WTC11 (cell line): ENCODE data around the gene ENGASE.

Experiments used
- CBFB ChIP-seq: sonication (generic); formaldehyde crosslinking; IDR thresholded peaks from 2 replicates; pipeline ENCODE4 v1.8.1; 2022; ENCODE audit warnings: mild to moderate bottlenecking, low read depth, missing genetic modification reagents
- CTCF ChIP-seq: fragments of 200-600 bp; IDR thresholded peaks from 2 replicates; pipeline ENCODE4 v1.8.0; 2022; ENCODE audit warnings: antibody characterized with exemption
- MYBL2 ChIP-seq: sonication (generic); formaldehyde crosslinking; IDR thresholded peaks from 2 replicates; pipeline ENCODE4 v1.8.1; 2023; ENCODE audit warnings: mild to moderate bottlenecking, moderate library complexity, missing genetic modification reagents
- TEAD4 ChIP-seq: sonication (generic); formaldehyde crosslinking; IDR thresholded peaks from 2 replicates; pipeline ENCODE4 v1.8.0; 2022; ENCODE audit warnings: mild to moderate bottlenecking, missing genetic modification reagents
- USF2 ChIP-seq: sonication (generic); formaldehyde crosslinking; IDR thresholded peaks from 2 replicates; pipeline ENCODE4 v1.8.1; 2023; ENCODE audit warnings: mild to moderate bottlenecking, missing genetic modification reagents, moderate library complexity
- TF ChIP-seq, protein P1 (sequence below): sonication (generic); formaldehyde crosslinking; IDR thresholded peaks from 2 replicates; pipeline ENCODE4 v1.8.0; 2023; ENCODE audit warnings: mild to moderate bottlenecking, missing genetic modification reagents
- TF ChIP-seq, protein P2 (sequence below): sonication (generic); formaldehyde crosslinking; IDR thresholded peaks from 2 replicates; pipeline ENCODE4 v1.8.0; 2022; ENCODE audit warnings: mild to moderate bottlenecking, missing genetic modification reagents

DNA sequence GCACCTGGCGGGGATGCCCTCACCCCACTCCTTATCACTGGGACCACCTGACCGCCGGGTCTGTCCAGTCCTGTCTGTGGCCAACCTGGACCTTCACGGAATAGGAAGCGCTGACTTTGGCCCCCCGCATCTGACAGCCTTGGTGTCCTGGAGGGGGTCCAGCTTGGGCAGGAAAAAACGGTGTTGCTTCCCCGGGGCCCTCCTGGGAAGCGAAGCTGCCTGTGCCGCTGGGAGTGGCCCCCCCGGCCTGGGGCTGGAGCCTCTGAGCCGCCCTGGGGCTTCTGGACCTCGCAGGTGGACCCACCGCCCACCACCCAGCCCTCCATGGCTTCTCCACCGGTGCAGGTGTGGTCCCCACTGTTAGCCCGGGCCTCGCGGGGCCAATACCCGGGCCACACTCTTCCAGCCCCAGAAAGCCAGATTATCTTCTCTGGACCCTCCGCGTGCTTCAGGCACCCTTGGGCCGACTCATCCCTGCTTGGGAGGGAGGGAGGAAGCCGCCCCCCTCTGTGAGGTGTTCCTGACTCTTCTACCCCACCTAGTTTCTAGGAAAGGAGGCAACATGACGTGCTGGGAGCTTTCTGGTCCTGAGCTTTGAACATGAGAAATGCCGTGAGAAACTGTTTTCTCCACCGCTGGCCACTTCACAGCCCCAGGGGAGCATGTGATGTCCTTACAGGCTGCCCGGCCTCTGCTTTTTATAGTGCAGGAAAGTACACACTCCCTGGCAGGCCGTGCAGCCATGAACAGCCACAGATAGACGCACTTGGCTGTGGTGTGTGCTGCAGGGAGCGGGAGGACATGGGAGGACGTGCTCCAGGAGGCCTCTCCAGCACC lies 49.5 kb upstream of the ENGASE start:
- TF ChIP-seq USF2 (CRISPR knock-in tag) (no peak), CTCF (no peak), TEAD4 (CRISPR knock-in tag) (no peak), MYBL2 (no peak), CBFB (no peak)
- TF ChIP-seq, protein P1, sequence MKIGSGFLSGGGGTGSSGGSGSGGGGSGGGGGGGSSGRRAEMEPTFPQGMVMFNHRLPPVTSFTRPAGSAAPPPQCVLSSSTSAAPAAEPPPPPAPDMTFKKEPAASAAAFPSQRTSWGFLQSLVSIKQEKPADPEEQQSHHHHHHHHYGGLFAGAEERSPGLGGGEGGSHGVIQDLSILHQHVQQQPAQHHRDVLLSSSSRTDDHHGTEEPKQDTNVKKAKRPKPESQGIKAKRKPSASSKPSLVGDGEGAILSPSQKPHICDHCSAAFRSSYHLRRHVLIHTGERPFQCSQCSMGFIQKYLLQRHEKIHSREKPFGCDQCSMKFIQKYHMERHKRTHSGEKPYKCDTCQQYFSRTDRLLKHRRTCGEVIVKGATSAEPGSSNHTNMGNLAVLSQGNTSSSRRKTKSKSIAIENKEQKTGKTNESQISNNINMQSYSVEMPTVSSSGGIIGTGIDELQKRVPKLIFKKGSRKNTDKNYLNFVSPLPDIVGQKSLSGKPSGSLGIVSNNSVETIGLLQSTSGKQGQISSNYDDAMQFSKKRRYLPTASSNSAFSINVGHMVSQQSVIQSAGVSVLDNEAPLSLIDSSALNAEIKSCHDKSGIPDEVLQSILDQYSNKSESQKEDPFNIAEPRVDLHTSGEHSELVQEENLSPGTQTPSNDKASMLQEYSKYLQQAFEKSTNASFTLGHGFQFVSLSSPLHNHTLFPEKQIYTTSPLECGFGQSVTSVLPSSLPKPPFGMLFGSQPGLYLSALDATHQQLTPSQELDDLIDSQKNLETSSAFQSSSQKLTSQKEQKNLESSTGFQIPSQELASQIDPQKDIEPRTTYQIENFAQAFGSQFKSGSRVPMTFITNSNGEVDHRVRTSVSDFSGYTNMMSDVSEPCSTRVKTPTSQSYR (CRISPR knock-in tag): no peak
- TF ChIP-seq, protein P2, sequence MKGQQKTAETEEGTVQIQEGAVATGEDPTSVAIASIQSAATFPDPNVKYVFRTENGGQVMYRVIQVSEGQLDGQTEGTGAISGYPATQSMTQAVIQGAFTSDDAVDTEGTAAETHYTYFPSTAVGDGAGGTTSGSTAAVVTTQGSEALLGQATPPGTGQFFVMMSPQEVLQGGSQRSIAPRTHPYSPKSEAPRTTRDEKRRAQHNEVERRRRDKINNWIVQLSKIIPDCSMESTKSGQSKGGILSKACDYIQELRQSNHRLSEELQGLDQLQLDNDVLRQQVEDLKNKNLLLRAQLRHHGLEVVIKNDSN (CRISPR knock-in tag): no peak
